HG03378 (cell line): ENCODE results near the gene GSTT2B.
"Not testable (repeated sequence)": the region's sequence is repeated elsewhere in the genome, so short reads cannot be mapped to it uniquely, and the experiment has no call there.

Experiments
- ATAC-seq: cut with Tn5 transposase; IDR thresholded peaks from one replicate; pipeline ENCODE4 v1.9.1; 2021; ENCODE audit warnings: mild to moderate bottlenecking, moderate library complexity; ENCODE audit not compliant: unreplicated experiment

The GSTT2B gene

DNA sequence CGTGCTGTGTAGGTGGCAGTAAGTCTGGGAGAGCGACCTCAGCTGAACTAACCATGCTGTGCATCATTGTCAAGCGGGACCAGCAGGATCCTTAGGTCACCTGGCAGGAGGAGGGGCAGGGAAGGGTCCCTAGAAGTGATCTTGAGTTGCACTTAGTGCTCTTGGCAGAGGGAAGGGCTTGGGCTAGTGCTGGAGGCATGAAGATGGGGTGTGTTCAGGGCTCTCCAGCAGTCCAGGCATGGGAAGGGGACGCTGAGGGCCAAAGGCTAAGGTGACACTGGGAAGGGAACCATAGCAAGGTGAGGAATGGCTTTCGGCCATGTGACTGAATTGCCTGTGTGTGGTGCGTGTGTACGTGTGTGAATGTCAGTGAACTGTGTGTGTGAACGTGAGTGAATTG is 25.1 kb upstream of the GSTT2B start:
- not testable (repeated sequence) for ATAC-seq

DNA sequence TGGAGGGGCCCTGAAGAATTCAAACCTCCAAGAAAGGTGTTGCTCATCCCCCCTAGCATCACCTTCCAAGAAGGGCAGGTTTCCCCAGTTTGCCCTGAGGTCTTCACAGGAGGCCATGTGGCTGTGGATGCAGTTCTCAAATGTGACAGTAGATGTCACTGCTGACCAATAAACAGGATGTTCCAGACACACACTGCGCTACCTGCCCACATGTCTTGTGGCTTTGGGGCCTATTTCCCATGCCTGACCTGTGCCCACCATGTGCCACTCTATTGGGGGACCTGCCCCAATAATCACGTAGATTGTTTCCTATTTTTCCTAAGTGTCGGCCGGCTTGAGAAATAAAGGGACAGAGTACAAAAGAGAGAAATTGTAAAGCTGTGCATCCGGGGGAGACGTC is 23.4 kb upstream of the GSTT2B start:
- no peak for ATAC-seq

DNA sequence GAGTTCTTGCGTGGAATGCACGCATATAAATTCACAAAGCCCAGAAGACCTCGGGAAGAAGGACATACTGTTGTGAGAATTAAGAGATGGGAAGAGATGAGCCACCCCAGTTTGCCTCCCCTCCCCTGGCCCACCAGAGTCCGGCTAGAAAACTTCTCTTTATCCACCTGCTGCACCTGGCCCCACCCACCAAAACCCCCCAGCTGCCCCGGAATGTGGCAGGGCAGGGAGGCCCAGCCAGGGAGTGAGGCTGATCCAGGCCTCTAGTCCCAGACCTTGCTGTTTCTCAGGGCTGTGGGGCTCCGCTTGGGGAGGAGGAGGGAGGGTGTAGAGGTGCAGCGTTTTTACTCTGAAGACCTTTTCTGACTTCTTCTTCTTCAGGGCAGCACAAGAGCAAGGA is 19.6 kb upstream of the GSTT2B start:
- not testable (repeated sequence) for ATAC-seq

DNA sequence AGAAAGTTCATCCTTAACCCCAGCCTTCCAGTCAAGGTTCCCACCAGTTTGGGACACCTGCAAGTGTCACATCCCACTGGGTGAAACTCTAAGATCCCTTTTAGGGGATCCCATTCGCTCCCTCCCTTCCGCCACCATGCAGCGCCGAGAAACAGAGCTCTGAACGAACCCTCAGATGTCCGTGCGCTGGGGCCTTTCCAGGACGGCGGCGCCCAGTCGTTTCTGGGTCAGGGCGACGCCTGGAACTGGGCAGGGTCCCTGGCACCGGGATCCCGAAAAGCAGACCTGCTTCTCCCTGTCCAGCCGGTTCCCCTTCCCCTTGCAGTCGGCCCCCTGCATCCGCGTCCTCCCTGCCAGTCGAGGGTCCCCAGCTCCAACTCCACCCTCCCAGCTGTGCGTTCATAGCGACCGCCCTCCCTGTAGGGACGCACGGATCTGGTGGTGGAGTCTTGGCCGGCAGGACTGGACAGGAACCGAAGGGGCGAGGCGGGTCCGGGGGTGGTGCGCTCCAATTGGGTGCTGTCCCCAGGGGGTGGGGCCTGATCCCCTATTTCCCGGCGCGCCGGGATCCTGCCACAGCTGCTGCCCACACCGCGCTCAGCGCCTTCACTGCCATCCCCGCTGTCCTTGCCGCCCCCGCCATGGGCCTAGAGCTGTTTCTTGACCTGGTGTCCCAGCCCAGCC is 18.7 kb upstream of the GSTT2B start, which contains the start of gene GSTT2:
Gene GSTT2 (plus strand): TSS at position 578 of the 684 bp plus-strand sequence.
- not testable (repeated sequence) for ATAC-seq

DNA sequence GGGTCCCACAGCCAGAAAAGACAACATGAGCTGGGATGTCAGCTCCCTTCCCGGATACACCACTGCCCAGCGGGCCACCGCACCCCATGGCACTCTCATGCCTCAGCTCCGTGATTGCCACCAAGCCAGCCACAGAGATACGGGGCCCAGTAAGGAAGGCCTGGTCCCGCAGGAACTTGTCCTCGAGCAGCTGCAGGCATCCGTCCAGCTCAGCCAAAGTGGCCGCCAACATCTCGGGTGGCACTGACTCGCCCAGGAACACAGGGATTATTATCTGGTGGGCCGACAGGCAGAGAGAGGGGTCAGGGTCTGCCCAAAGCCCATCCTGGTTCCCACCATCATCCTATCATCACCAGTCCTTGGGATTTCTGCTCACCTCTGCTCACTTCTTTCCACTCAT is 16.3 kb upstream of the GSTT2B start:
- ATAC-seq = not testable (repeated sequence)

DNA sequence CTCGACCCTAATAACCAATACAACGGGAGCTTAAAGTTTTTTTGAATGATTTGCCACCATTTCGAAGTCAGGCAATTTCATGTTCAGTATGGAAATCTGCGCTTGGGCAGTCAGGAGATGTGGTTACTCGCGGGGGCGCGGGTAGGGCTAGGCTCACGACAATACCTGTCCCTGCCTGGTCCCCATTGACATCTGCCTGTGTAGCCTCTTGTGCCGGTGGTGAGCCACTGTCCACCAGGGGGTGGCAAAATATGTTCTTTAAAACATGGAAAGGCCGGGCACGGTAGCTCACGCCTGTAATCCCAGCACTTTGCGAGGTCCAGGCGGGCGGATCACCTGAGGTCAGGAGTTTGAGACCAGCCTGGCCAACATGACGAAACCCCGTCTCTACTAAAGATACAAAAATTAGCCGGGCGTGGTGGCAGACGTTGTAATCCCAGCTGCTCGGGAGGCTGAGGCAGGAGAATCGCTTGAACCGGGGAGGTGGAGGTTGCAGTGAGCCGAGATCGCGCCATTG is 13.9 kb upstream of the GSTT2B start:
- peak; percentile 25 for ATAC-seq

DNA sequence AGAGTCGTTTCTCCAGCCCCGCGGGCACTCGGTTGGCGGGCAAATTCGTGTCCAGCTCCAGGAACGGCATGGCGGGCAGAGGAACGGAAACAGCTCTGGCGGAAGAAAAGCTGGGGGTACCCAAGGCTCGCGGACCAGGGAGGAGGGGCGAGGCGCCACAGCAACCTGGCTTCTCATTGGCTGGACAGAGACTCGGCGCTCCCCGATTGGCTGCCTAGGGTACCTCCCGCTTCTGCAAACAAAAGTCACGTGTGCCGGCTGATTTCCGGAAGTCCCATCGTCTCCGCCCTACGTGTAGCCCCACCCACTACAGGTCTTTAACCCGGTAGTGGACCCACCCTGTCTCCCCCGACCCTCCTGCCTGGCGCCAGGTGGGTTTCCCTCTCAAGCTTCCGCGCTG is 13.3 kb upstream of the GSTT2B start, which contains the start of gene DDT:
Gene DDT (minus strand): TSS at position 97 of the 400 bp plus-strand sequence. CDS start 27 bp downstream, at position 70.
- peak; percentile 87 for ATAC-seq

DNA sequence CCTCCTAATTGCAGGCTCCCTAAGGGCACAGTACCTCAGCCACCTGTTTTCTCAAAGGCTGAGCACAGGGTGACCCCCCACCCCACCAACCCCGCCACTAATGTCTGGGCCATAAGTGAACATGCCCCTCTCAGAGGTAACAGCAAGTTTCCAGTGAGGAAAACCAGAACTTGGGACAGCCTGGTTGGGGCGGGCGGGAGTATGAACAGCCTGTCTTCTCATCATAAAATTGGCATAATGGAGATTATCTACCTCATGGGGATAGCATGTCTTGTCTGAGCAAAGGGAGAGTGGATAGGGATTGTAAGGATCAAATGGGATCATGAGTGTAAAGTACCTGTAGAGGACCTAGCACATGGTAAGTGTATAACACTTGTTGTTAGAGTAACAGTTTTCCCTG is 10.9 kb upstream of the GSTT2B start:
- ATAC-seq = not testable (repeated sequence)

DNA sequence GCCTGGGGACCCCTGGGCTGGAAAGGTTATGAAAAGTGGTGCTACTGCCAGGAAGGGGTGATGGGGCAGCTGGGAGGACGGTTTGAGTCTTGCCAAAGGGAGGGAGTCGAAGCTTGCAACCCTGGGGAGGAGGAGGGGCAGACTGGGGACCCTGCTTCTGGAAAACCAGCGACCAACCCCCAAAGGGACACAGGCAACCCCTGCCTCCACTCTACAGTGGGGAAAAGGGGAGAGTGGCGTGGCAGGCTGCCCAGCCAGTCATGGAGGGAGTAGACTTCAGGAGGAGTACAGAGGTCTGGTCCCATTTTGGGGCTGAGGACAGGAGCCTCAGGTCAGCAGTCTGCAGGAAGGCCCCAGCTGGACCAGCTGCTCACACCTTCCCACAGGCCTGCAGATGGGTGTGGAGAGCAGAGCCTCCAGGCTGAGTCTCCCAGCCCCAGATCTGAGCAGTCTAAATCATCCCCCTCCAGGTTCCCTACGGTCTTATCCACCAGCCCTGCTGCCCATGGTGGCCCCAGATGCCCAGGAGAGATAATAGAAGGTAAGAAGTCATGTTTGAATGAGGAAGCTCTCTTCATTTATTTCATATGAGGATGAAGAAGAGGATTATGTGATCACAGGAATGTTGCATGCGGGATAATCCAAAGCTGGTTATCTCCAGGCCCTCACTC is 10.0 kb upstream of the GSTT2B start:
- ATAC-seq = no peak

DNA sequence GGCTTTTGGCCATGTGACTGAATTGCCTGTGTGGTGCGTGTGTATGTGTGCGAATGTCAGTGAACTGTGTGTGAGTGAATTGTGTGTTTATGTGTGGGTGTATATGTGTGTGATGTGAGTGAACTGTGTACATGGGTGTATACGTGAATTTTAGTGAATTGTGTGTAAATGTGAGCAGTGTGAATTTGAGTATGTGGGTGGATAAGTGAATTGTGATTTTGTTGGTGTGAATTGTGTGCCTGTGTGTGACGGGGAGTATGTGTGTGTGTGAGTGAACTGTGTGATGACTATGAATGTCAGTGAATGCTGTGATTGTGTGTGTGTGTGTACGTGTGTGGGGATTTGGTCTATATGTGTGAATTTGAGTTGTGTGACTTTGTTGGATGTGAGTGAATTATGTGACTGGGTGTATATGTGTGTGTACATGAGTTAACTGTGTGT is 9.2 kb upstream of the GSTT2B start:
- ATAC-seq = no peak

DNA sequence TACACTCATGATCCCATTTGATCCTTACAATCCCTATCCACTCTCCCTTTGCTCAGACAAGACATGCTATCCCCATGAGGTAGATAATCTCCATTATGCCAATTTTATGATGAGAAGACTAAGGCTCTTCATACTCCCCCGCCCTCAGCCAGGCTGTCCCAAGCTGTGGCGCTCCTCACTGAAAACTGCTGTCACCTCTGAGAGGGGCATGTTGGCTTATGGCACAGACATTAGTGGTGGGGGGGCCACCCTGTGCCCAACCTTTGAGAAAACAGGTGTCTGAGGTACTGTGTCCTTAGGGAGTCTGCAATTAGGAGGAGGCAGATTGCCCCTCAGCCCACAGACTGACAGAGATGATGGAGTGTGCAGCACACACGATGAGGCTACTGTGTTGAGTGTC is 8.1 kb upstream of the GSTT2B start:
- ATAC-seq = no peak

DNA sequence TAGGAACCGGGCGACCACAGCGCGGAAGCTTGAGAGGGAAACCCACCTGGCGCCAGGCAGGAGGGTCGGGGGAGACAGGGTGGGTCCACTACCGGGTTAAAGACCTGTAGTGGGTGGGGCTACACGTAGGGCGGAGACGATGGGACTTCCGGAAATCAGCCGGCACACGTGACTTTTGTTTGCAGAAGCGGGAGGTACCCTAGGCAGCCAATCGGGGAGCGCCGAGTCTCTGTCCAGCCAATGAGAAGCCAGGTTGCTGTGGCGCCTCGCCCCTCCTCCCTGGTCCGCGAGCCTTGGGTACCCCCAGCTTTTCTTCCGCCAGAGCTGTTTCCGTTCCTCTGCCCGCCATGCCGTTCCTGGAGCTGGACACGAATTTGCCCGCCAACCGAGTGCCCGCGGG is 5.6 kb upstream of the GSTT2B start, which contains the start of gene DDTL:
Gene DDTL (plus strand): TSS at position 321 of the 400 bp plus-strand sequence. CDS start 27 bp downstream, at position 348.
- peak; percentile 86 for ATAC-seq

DNA sequence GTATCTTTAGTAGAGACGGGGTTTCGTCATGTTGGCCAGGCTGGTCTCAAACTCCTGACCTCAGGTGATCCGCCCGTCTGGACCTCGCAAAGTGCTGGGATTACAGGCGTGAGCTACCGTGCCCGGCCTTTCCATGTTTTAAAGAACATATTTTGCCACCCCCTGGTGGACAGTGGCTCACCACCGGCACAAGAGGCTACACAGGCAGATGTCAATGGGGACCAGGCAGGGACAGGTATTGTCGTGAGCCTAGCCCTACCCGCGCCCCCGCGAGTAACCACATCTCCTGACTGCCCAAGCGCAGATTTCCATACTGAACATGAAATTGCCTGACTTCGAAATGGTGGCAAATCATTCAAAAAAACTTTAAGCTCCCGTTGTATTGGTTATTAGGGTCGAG is 5.1 kb upstream of the GSTT2B start:
- ATAC-seq = peak; percentile 16

DNA sequence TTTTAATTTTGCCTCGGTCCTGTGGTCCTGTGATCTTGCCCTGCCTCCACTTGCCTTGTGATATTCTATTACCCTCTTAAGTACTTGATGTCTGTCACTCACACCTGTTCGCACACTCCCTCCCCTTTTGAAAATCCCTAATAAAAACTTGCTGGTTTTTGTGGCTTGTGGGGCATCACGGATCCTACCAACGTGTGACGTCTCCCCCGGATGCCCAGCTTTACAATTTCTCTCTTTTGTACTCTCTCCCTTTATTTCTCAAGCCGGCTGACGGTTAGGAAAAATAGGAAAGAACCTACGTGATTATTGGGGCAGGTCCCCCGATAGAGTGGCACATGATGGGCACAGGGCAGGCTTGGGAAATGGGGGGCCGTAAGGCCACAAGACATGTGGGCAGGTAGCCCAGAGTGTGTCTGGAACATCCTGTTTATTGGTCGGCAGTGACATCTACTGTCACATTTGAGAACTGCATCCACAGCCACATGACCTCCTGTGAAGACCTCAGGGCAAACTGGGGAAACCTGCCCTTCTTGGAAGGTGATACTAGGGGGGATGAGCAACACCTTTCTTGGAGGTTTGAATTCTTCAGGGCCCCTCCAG is 4.6 kb downstream of the GSTT2B start:
- not testable (repeated sequence) for ATAC-seq

DNA sequence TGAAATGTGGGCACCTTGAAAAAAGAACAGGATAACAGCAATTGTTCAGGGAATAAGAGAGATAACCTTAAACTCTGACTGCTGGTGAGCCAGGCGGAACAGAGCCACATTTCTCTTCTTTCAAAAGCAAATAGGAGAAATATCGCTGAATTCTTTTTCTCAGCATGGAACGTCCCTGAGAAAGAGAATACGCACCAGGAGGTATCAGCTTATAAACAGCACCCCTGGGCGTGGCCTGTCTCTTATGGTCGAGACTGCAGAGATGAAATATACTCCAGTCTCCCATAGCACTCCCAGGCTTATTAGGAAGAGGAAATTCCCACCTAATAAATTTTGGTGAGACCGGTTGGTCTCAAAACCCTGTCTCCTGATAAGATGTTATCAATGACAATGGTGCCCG is 5.1 kb downstream of the GSTT2B start:
- not testable (repeated sequence) for ATAC-seq

DNA sequence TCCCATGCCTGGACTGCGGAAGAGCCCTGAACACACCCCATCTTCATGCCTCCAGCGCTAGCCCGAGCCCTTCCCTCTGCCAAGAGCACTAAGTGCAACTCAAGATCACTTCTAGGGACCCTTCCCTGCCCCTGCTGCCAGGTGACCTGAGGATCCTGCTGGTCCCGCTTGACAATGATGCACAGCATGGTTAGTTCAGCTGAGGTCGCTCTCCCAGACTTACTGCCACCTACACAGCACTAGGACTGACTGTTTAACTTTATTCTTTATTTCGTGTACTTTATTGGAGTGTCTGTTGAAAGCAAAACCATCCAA is 6.0 kb downstream of the GSTT2B start:
- ATAC-seq = not testable (repeated sequence)

DNA sequence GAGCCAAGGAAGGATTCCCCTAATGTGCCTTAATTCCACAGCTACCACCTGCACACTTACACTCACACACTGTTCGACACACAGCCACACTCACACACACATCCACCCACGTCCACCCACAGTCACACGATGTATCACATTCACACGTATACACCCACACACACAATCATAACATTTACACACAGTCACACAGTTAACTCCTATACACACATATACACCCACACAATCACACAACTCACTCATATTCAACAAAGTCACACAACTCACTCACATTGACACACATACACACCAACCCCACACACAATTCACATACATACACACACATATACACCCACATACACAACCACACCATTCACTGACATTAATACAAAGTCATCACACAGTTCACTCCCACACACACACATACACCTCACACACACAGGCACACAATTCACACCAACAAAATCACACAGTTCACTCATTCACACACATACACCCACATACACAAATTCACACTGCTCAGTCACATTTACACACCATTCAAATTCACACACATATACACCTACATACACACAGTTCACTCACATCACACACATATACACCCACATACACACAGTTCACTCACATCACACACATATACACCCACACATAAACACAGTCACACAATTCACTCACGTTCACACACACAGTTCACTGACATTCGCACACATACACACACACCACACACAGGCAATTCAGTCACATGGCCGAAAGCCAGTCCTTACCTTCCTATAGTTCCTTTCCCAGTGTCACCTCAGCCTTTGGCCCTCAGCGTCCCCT is 6.6 kb downstream of the GSTT2B start:
- ATAC-seq = not testable (repeated sequence)

DNA sequence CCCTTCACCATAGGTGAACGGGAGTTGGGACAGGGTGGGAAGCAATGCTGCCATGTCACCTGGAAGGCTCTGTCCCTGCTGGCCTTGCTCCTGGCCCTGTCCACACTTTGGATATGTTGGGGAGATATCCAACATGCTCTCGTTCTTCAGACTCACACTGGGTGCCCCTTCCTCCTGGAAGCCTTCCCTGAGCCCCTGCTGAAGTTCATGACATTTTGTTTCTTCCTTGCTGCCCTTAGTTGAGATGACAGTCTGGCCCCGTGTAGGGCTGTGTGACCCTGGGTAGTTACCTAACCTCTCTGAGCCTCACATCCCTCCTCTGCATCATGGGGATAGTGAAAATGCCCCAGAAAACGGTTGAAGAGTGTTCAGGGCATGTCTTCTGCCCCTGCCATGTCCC is 7.5 kb downstream of the GSTT2B start:
- not testable (repeated sequence) for ATAC-seq

DNA sequence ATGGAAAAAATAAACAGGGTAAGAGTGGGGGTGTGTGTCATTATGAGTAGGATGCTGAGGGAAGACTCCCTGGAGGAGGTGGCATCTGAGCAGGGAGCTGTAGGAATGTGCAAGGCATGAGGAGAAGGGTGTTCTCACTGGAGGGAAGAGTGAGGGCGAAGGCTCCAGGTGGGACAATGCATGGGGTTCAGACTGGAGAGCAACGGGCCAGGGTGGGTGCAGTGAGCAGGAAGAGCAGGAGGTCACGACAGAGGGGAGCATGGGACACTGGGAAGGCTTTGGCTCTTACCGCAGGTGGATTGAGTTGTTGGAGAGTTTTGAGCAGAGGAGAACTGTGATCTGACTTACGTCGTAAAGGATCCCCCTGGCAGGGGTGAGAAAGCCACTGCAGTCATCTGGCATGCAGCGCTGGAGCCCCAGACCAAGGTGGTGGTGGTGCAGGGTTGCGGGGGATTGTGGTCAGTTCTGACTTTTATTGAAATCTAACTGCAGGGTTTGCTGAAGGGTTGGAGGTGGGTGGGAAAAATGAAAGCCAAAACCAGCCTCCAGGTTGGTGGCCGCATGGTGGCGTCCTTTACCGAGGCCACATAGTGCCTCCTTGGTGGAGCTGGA is 8.1 kb downstream of the GSTT2B start:
- not testable (repeated sequence) for ATAC-seq

DNA sequence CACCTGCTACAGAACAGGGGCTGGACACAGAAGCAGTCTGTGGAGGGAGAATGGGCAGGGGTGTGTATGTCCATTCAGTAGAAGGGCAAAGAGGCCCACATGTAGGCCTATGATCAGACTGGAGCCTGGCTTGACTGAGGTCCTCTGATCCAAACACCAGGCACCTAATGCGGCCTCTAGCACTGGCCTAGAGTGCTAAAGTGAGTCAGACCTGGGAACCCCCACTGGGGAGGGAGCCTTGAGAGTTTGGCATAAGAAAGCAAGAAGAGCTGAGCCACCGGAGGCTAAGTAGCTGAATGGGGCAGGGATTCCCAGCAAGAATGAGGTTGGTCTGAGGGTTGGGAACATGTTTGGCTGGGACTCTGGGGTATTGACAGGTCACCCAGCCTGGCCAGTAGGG is 9.6 kb downstream of the GSTT2B start:
- not testable (repeated sequence) for ATAC-seq
